H9 (cell line): ENCODE measurements around the gene RBFOX1. TPM values are rescaled to one million over a fixed set of nuclear protein-coding genes. Genes with fewer than 3 reads are reported as not detected.

Experiments
- DNase-seq: peaks from one replicate; pipeline ENCODE4 v3.0.0-alpha.2; 2017
- H2AFZ ChIP-seq: one replicate; pipeline ENCODE4 v1.6.1; 2013; ENCODE audit warnings: mild to moderate bottlenecking, low read length, control low read depth, moderate library complexity
- H2AK5ac ChIP-seq: 2 replicates; pipeline ENCODE4 v1.6.1; 2013; ENCODE audit warnings: low read length, control low read depth, mixed read lengths; ENCODE audit not compliant: insufficient read length
- H2BK120ac ChIP-seq: one replicate; pipeline ENCODE4 v1.6.1; 2013; ENCODE audit warnings: low read depth, mild to moderate bottlenecking, low read length, control low read depth, inconsistent platforms; ENCODE audit not compliant: poor library complexity, severe bottlenecking
- H2BK12ac ChIP-seq: 2 replicates; pipeline ENCODE4 v1.6.1; 2013; ENCODE audit warnings: low read length, control low read depth, mixed read lengths, low read depth; ENCODE audit not compliant: insufficient read length
- H2BK15ac ChIP-seq: 2 replicates; pipeline ENCODE4 v1.6.1; 2013; ENCODE audit warnings: low read depth, low read length, control low read depth
- H2BK20ac ChIP-seq: one replicate; pipeline ENCODE4 v1.6.1; 2013; ENCODE audit warnings: low read depth, mild to moderate bottlenecking, low read length, control low read depth, inconsistent platforms; ENCODE audit not compliant: poor library complexity, severe bottlenecking
- H2BK5ac ChIP-seq: 2 replicates; pipeline ENCODE4 v1.6.1; 2013; ENCODE audit warnings: low read length, control low read depth, mixed read lengths; ENCODE audit not compliant: insufficient read length
- H3K14ac ChIP-seq: 2 replicates; pipeline ENCODE4 v1.6.1; 2013; ENCODE audit warnings: low read length, control low read depth; ENCODE audit not compliant: insufficient read depth
- H3K18ac ChIP-seq: 2 replicates; pipeline ENCODE4 v1.6.1; 2013; ENCODE audit warnings: low read depth, mild to moderate bottlenecking, mixed read lengths, low read length, control low read depth; ENCODE audit not compliant: insufficient read length
- H3K23ac ChIP-seq: 2 replicates; pipeline ENCODE4 v1.6.1; 2013; ENCODE audit warnings: low read length, control low read depth, mixed read lengths, low read depth; ENCODE audit not compliant: insufficient read length
- H3K23me2 ChIP-seq: 2 replicates; pipeline ENCODE4 v1.6.1; 2013; ENCODE audit warnings: low read depth, mild to moderate bottlenecking, mixed read lengths, low read length, control low read depth; ENCODE audit not compliant: insufficient read length, poor library complexity, severe bottlenecking
- H3K27ac ChIP-seq: 2 replicates; pipeline ENCODE4 v1.5.1; 2013; ENCODE audit warnings: low read length, control low read depth, mixed read lengths, low read depth; ENCODE audit not compliant: insufficient read length
- H3K27me3 ChIP-seq: 2 replicates; pipeline ENCODE4 v1.6.1; 2013; ENCODE audit warnings: low read length, control low read depth, inconsistent platforms; ENCODE audit not compliant: insufficient read depth
- H3K4ac ChIP-seq: 2 replicates; pipeline ENCODE4 v1.6.1; 2013; ENCODE audit warnings: low read depth, mild to moderate bottlenecking, control low read depth, inconsistent platforms, low read length, moderate library complexity
- H3K4me1 ChIP-seq: 2 replicates; pipeline ENCODE4 v1.6.1; 2013; ENCODE audit warnings: low read length, control low read depth, inconsistent platforms; ENCODE audit not compliant: insufficient read depth
- H3K4me2 ChIP-seq: 2 replicates; pipeline ENCODE4 v1.6.1; 2013; ENCODE audit warnings: low read length, control low read depth, mixed read lengths; ENCODE audit not compliant: insufficient read length, insufficient read depth
- H3K56ac ChIP-seq: 2 replicates; pipeline ENCODE4 v1.6.1; 2013; ENCODE audit warnings: low read depth, mild to moderate bottlenecking, mixed read lengths, low read length, control low read depth; ENCODE audit not compliant: insufficient read length
- H3K79me1 ChIP-seq: 2 replicates; pipeline ENCODE4 v1.6.1; 2013; ENCODE audit warnings: low read depth, mild to moderate bottlenecking, moderate library complexity, low read length, control low read depth, inconsistent platforms; ENCODE audit not compliant: insufficient read depth, poor library complexity, severe bottlenecking
- H3K79me2 ChIP-seq: 2 replicates; pipeline ENCODE4 v1.6.1; 2013; ENCODE audit warnings: low read length, control low read depth, inconsistent platforms; ENCODE audit not compliant: insufficient read depth
- H3K9ac ChIP-seq: 2 replicates; pipeline ENCODE4 v1.6.1; 2013; ENCODE audit warnings: low read length, control low read depth, mixed read lengths; ENCODE audit not compliant: insufficient read length; ENCODE audit errors: extremely low read depth
- H3K9me3 ChIP-seq: one replicate; pipeline ENCODE4 v1.6.1; 2013; ENCODE audit warnings: low read depth, low read length, inconsistent platforms; ENCODE audit not compliant: control insufficient read depth
- H3T11ph ChIP-seq: one replicate; pipeline ENCODE4 v1.6.1; 2013; ENCODE audit warnings: mild to moderate bottlenecking, low read length, control low read depth, inconsistent platforms
- H4K20me1 ChIP-seq: one replicate; pipeline ENCODE4 v1.6.1; 2013; ENCODE audit not compliant: control insufficient read depth, insufficient read length, insufficient read depth
- H4K5ac ChIP-seq: 2 replicates; pipeline ENCODE4 v1.6.1; 2013; ENCODE audit warnings: low read depth, mild to moderate bottlenecking, mixed read lengths, low read length, control low read depth; ENCODE audit not compliant: insufficient read length
- H4K8ac ChIP-seq: replicated peaks from 2 replicates; pipeline ENCODE4 v1.6.1; 2013; ENCODE audit warnings: low read length, control low read depth, mixed read lengths, low read depth; ENCODE audit not compliant: insufficient read length
- H4K91ac ChIP-seq: 2 replicates; pipeline ENCODE4 v1.6.1; 2013; ENCODE audit warnings: low read depth, mild to moderate bottlenecking, moderate library complexity, mixed read lengths, low read length, control low read depth; ENCODE audit not compliant: insufficient read length
- H3K27ac Mint-ChIP-seq, 3 experiments: 2 replicates in 2 of 3; 3 replicates in 1 of 3; pipeline ENCODE4 v1.8.0; 2020 to 2021; ENCODE audit warnings: mixed read lengths in 3 of 3, mild to moderate bottlenecking in 1 of 3, moderate library complexity in 1 of 3
- H3K27me3 Mint-ChIP-seq: 2 replicates; pipeline ENCODE4 v1.8.0; 2021; ENCODE audit warnings: low read depth, mild to moderate bottlenecking, moderate library complexity, mixed read lengths
- H3K36me3 Mint-ChIP-seq, 3 experiments: 2 replicates in 2 of 3; 3 replicates in 1 of 3; pipeline ENCODE4 v1.8.0; 2020 to 2021; ENCODE audit warnings: low read depth in 3 of 3, mixed read lengths in 3 of 3; ENCODE audit not compliant: insufficient read depth in 1 of 3
- H3K4me1 Mint-ChIP-seq, 2 experiments: 2 replicates each; pipeline ENCODE4 v1.8.0; 2020; ENCODE audit warnings: mixed read lengths in 2 of 2
- H3K4me3 Mint-ChIP-seq, 2 experiments: 2 replicates in 1 of 2; 3 replicates in 1 of 2; pipeline ENCODE4 v1.8.0; 2020 to 2021; ENCODE audit warnings: mild to moderate bottlenecking in 2 of 2, mixed read lengths in 2 of 2, moderate library complexity in 1 of 2
- H3K9me3 Mint-ChIP-seq, 2 experiments: 2 replicates in 1 of 2; 3 replicates in 1 of 2; pipeline ENCODE4 v1.8.0; 2020; ENCODE audit warnings: mild to moderate bottlenecking in 2 of 2, mixed read lengths in 2 of 2, moderate library complexity in 1 of 2
- WGBS: extraction: QIAGEN DNeasy Blood & Tissue Kit; methylation state at CpG from one replicate; pipeline ENCODE4 v1.1.7; 2013; ENCODE audit warnings: missing lambda C conversion rate, low lambda C conversion rate, mixed read lengths; ENCODE audit not compliant: insufficient read length; ENCODE audit errors: extremely low coverage; 5-methylcytosine and 5-hydroxymethylcytosine counted together
- total RNA-seq: library from RNA; stranded (reverse); gene quantifications from 2 replicates; pipeline ENCODE4 v1.2.1, GENCODE V29; 2021
- TF ChIP-seq, protein P1 (sequence below): fragments of 200-600 bp; sonication (generic); conservative IDR thresholded peaks from 3 replicates; pipeline ENCODE4 v1.8.0; 2021; ENCODE audit warnings: antibody characterized with exemption, mild to moderate bottlenecking

The RBFOX1 gene
- total RNA-seq, 1 experiment from 2014 or later, result 2.0 TPM

GRCh38 chr16:7644811-7645210, 312.2 kb downstream of the RBFOX1 start:
- no peak overlapping the region for H2BK12ac ChIP-seq
- Mint-ChIP-seq H3K36me3 (no peaks in the 10 kb centered on the region), H3K9me3 (no peaks in the 10 kb centered on the region), H3K27ac (no peak overlapping the region), H3K4me3 (no peak overlapping the region), H3K4me1 (peaks cover 3 to 4% of the 10 kb centered on the region in 2 experiments; a peak in 3 of 4 replicates), H3K27me3 (no peaks in the 10 kb centered on the region; the same call in 1 of the 2 replicates)
- H3K9me3 ChIP-seq, result no peaks in the 10 kb centered on the region
- H3K27me3 ChIP-seq, result no peaks in the 10 kb centered on the region
- no peak overlapping the region for H4K5ac ChIP-seq
- no peak overlapping the region for H4K91ac ChIP-seq
- DNase-seq, result no peak
- no peaks in the 10 kb centered on the region for H4K20me1 ChIP-seq
- H2BK20ac ChIP-seq, result no peak overlapping the region
- no peak overlapping the region for H3K9ac ChIP-seq
- H2BK15ac ChIP-seq, result no peak overlapping the region
- no peak overlapping the region for H2AFZ ChIP-seq
- no peak overlapping the region for H2AK5ac ChIP-seq
- H3K23ac ChIP-seq, result no peak overlapping the region
- H3K23me2 ChIP-seq, result no peaks in the 10 kb centered on the region
- no peak overlapping the region for H4K8ac ChIP-seq
- 0 out of 2 replicates have a peak, but pooled peaks cover 3% of the 10 kb centered on the region for H3K4me1 ChIP-seq
- TF ChIP-seq, protein P1, sequence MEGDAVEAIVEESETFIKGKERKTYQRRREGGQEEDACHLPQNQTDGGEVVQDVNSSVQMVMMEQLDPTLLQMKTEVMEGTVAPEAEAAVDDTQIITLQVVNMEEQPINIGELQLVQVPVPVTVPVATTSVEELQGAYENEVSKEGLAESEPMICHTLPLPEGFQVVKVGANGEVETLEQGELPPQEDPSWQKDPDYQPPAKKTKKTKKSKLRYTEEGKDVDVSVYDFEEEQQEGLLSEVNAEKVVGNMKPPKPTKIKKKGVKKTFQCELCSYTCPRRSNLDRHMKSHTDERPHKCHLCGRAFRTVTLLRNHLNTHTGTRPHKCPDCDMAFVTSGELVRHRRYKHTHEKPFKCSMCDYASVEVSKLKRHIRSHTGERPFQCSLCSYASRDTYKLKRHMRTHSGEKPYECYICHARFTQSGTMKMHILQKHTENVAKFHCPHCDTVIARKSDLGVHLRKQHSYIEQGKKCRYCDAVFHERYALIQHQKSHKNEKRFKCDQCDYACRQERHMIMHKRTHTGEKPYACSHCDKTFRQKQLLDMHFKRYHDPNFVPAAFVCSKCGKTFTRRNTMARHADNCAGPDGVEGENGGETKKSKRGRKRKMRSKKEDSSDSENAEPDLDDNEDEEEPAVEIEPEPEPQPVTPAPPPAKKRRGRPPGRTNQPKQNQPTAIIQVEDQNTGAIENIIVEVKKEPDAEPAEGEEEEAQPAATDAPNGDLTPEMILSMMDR, result no peak
- H3K27ac ChIP-seq, result no peak overlapping the region
- no peak overlapping the region for H3K4ac ChIP-seq
- no peak overlapping the region for H2BK5ac ChIP-seq
- no peak overlapping the region for H3T11ph ChIP-seq
- no CpG with 5 or more reads among the region's 5 CpGs for whole genome bisulfite sequencing
- no peak overlapping the region for H3K4me2 ChIP-seq
- H3K14ac ChIP-seq, result no peak overlapping the region
- no peak overlapping the region for H3K56ac ChIP-seq
- no peak overlapping the region for H2BK120ac ChIP-seq
- H3K18ac ChIP-seq, result no peak overlapping the region
- H3K79me2 ChIP-seq, result no peaks in the 10 kb centered on the region
- no peaks in the 10 kb centered on the region for H3K79me1 ChIP-seq
